NB4 (cell line): ENCODE results near the gene RBM38.

ENCODE experiments used
- DNase-seq: peaks from one replicate; pipeline ENCODE4 v3.0.0; 2010; ENCODE audit warnings: low read depth
- H3K4me3 ChIP-seq: one replicate; pipeline ENCODE4 v1.5.1; 2011; ENCODE audit warnings: mild to moderate bottlenecking, low read depth, low read length, moderate library complexity
- MYC ChIP-seq: IDR thresholded peaks from 2 replicates; pipeline ENCODE4 v1.6.1; 2011; ENCODE audit warnings: low read depth, low read length
- POLR2A ChIP-seq: IDR thresholded peaks from 2 replicates; pipeline ENCODE4 v1.6.1; 2011; ENCODE audit warnings: mild to moderate bottlenecking; ENCODE audit not compliant: insufficient read length; ENCODE audit errors: extremely low read depth
- TF ChIP-seq, protein P1 (sequence below): IDR thresholded peaks from 2 replicates; pipeline ENCODE4 v1.6.1; 2011; ENCODE audit warnings: low read depth, low read length
- TF ChIP-seq, protein P2 (sequence below): IDR thresholded peaks from one replicate; pipeline ENCODE4 v1.5.1; 2012; ENCODE audit warnings: low read depth, low read length

The RBM38 gene

DNA sequence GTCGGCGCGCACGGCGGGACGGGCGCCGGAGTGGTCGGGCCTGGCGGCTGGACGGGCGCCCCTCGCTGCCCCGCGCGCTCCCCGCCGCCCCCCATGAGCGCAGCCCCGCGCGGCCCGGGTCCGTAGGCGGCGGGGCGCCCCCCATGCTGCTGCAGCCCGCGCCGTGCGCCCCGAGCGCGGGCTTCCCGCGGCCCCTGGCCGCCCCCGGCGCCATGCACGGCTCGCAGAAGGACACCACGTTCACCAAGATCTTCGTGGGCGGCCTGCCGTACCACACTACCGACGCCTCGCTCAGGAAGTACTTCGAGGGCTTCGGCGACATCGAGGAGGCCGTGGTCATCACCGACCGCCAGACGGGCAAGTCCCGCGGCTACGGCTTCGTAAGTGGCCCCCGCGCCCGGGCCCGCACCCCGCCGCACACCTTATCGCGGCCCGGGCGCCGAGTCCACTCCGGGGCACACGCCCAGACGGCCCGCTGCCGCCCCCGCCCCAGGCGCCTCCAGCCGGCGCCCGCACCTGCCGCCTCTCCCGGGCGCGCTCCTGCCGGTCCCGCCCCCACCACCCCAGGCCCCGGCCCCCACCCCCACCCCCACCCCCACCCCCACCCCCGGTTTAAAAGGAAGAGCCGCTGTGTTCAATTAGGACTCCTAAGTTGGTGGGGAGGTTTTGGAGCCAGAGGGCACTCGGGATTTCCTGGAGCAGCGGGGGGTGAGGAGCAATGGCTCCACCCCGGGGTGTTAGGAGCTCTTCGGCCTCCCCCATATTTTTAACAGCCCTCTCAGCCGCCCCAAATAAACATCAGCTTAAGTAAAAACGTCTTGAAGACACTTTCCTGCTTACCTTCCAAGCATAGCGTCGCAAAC lies 474 bp downstream of the RBM38 start:
- DNase-seq: peak; percentile 64
- peak overlapping the region; percentile 74 for H3K4me3 ChIP-seq
- TF ChIP-seq MYC (no peak), POLR2A (peak; percentile 2)
- TF ChIP-seq, protein P1, sequence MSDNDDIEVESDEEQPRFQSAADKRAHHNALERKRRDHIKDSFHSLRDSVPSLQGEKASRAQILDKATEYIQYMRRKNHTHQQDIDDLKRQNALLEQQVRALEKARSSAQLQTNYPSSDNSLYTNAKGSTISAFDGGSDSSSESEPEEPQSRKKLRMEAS: no peak

DNA sequence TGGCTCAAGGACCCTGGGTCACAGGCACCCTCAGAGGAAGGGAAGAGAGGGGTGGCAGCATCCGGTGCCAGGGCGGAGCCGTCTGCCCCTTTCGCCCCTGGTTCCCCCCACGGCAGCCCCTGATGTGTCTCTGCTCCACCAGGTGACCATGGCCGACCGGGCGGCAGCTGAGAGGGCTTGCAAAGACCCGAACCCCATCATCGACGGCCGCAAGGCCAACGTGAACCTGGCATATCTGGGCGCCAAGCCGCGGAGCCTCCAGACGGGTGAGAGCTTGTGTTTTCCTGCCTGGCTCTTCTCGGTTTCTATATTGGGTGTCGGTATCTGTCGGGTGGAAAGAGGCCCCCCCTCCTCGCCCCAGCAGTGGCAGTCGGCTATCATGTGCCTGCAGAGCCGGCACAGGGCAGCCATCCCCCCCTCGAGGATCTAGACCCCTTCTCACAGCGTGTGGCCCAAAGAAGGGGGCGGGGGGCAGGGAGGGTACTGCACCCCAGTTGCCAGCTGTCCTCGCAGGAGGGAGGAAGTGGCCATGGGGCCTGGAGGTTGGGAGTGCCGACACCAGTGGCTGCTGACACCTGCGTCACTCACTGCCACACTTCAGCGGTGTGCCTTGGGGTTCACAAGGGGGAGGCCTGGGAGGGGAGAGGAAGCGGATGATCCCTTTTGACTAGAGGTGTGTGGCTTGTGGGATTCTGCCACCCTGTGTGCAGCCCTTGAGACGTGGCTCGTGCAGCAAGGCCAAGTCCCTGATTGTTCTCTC lies 1.5 kb downstream of the RBM38 start:
- peak overlapping the region; percentile 74 for H3K4me3 ChIP-seq
- peak; percentile 42 for DNase-seq
- TF ChIP-seq POLR2A (no peak), MYC (no peak)
- TF ChIP-seq, protein P1: no peak
- TF ChIP-seq, protein P2, sequence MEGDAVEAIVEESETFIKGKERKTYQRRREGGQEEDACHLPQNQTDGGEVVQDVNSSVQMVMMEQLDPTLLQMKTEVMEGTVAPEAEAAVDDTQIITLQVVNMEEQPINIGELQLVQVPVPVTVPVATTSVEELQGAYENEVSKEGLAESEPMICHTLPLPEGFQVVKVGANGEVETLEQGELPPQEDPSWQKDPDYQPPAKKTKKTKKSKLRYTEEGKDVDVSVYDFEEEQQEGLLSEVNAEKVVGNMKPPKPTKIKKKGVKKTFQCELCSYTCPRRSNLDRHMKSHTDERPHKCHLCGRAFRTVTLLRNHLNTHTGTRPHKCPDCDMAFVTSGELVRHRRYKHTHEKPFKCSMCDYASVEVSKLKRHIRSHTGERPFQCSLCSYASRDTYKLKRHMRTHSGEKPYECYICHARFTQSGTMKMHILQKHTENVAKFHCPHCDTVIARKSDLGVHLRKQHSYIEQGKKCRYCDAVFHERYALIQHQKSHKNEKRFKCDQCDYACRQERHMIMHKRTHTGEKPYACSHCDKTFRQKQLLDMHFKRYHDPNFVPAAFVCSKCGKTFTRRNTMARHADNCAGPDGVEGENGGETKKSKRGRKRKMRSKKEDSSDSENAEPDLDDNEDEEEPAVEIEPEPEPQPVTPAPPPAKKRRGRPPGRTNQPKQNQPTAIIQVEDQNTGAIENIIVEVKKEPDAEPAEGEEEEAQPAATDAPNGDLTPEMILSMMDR: no peak

DNA sequence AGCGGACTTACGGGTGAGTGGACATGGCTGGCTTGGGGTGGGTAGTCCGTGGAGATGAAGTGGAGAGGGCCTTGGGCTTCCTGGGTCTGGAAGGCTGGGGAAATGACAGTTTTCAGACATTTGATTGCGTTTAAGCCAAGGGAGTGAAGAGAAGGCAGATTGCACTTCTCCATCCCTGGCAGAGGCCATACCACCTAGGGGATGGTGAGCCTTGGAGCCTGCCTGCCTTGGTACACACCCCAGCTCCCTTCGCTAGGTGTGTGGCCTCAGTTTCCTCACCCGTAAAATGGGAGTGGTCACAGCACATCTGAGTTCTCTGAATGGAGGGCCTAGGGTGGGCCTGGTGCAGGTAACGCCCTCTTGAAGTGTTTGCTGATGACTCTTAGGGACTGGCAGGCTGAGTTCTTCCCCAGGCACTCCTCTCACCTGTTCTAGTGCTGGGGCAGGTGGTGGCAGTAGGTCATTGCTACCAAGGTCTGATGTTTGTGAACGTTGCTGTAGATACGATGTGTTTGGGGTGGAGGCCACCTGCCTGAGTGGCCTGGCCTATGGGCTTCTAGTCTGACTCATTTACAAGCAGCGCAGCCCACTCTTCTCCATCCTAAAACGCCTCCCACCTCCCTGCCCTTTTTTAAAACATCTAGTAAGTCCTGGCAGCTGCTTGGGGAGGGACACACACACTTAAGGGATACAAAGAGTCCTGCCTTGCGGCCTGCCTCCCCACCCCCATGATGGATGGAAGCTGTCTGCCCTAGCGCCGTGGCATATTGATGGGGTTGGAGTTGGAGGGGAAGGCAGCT lies 2.3 kb downstream of the RBM38 start:
- DNase-seq: no peak
- TF ChIP-seq, protein P2: no peak
- TF ChIP-seq, protein P1: no peak
- no peak for TF ChIP-seq MYC
- TF ChIP-seq POLR2A: no peak
- H3K4me3 ChIP-seq: peak overlapping the region; percentile 74

DNA sequence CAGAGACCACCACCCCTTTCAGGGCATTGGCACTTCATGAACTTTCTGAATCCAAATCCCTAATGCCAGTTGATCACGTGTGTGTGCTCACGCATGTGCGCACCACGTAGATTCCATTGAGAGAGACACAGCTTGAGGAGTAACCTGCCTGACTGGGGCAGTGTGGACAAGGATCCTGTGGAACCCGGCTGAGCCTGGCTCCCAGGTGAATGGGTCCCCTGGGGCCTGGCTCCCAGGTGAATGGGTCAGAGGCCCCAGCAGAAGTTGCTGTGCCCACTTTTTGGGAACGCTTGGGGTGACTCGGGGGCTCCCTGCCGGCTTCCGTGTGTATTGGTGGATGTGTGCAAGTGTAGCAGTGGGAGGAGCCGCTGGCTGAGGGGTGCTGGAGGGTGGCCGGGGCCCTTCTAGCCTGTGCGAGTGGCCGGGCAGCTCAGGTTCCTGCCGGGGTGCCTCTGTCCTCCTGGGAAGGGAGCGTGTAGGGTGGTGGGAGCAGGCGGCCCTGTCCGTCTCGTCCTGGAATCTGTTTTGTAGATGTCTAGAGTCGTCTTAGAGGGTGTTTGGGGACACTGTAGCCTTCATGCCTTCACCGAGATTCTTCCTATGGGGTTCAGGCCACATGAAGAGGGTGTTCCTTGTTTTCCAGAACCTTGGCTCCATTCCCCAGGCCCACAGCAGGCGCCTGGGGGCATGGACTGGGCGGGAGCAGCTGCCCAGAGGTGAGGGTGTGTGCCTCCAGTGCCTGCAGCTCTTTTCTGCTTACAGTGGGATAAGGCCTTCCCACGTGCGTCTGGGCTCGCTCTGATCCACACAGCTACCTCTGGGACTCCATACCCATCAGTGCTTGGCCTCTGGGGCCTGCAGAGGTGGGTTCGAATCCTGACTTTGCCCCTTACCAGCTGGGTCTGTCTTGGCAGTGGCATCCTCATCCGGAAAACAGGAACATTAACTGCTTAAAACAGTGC lies 3.2 kb downstream of the RBM38 start:
- peak overlapping the region; percentile 74 for H3K4me3 ChIP-seq
- TF ChIP-seq POLR2A (no peak), MYC (no peak)
- TF ChIP-seq, protein P2: no peak
- TF ChIP-seq, protein P1: no peak
- no peak for DNase-seq

DNA sequence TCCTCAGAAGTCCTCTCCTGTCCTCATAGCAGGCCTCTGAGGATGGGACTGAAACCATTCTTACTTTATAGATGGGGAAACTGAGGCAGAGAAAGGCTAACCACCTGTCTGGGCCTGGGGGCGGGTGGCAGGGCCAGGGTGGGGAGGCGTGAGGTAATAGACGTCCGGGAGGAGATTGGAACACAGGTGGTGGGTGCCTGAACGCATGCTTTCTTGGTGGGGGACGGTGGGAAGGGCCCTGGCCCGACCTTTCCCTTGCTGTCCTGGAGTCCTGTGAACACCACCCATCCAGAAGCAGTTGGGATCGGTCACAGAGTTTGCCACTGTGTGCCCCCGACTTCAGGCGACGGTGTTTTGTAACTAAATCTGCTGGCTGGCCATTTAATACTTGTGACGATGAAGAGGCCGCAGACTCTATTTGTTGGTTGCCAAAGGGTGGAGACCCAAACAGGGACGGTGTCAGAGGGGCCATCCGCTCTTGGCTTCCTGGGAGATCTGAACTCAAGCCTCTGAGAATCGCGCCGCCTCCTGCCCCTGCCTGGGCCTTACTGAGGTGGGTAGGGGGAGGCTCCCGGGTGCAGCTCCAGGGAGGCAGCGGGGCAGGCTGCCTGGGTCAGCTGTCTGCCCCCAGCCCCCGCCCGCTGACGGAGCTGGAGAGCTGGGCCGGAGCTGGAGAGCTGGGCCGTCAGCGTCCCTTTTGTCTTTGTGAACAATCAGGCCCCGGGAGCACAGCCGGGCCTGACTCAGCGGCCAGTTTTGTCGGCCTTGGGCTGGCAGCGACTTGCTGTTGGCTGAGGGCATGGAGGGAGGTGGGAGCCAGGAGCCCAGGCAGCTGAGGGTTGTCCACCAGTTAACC lies 4.1 kb downstream of the RBM38 start:
- H3K4me3 ChIP-seq: no peak overlapping the region
- TF ChIP-seq MYC (no peak), POLR2A (no peak)
- TF ChIP-seq, protein P2: no peak
- no peak for DNase-seq
